Breast epithelium (tissue), 3 donors: ENCODE results near the gene FLRT2.

Experiments used
- POLR2A ChIP-seq: fragments of 450-650 bp; IDR thresholded peaks from one replicate; pipeline ENCODE4 v1.6.1; 2016; ENCODE audit warnings: antibody characterized with exemption, mild to moderate bottlenecking, moderate library complexity
- POLR2AphosphoS5 ChIP-seq, 3 donors: sonication (generic); formaldehyde crosslinking; IDR thresholded peaks; one replicate each; pipeline ENCODE4 v1.6.1; 2017; ENCODE audit warnings: antibody characterized with exemption in 3 of 3

- no peak for TF ChIP-seq POLR2A
- TF ChIP-seq POLR2AphosphoS5 (IDR thresholded peaks at IDR 0.05): no peak
Observed at GRCh38 chr14:85583380-85583779, 53.4 kb downstream of the FLRT2 start.
